ENCODE data around the gene CASP2.

The CASP2 gene

DNA sequence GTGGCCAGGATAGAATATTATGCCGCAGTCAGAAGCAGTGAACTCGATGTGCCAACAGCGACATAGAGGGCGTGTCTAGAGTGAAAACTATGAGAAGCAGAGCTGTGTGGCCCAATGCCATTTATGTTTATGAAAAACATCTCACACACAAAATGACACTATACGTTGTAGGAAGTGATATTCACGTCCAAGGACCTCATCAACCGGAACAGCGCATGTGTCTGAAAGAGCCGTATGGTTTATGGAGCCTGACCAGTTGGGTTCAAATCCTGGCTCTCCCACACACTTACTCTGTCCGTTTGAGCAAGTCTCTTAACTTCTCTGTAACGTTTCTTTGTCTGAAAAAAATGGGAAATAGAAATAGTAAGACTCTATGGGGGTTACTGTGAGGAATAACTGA, 45.8 kb upstream of the CASP2 start:
- Histone ChIP-seq H3K79me2 (ENCODE audit: insufficient read depth, low read length) (no peaks in the 10 kb centered on the region), H3K27me3 (ENCODE audit: low read length) (no peaks in the 10 kb centered on the region), H2AFZ (ENCODE audit: low read depth, low read length, severe bottlenecking) (no peak overlapping the region), H4K20me1 (ENCODE audit: low read depth, low read length) (no peaks in the 10 kb centered on the region), H3K36me3 (ENCODE audit: low read length) (no peaks in the 10 kb centered on the region), H3K27ac (ENCODE audit: low read depth, low read length) (no peak overlapping the region), H3K4me3 (ENCODE audit: insufficient read depth, low read length, poor library complexity, severe bottlenecking) (no peak overlapping the region), H3F3A (ENCODE audit: insufficient read depth) (no peaks in the 10 kb centered on the region), H3K9me2 (replicated peaks; ENCODE audit: insufficient read depth, low read length) (no peaks in the 10 kb centered on the region), H3K9ac (ENCODE audit: low read length) (no peak overlapping the region), H3K4me2 (ENCODE audit: low read depth, low read length, poor library complexity, severe bottlenecking) (no peak overlapping the region), H3K9me3 (ENCODE audit: insufficient read depth, low read length) (no peaks in the 10 kb centered on the region)
- TF ChIP-seq EZH2phosphoT487 (conservative IDR thresholded peaks at IDR 0.05; ENCODE audit: low read length) = no peak
- no peak for TF ChIP-seq CTCF (IDR thresholded peaks at IDR 0.05; ENCODE audit: insufficient read depth, low read length, poor library complexity, severe bottlenecking)

DNA sequence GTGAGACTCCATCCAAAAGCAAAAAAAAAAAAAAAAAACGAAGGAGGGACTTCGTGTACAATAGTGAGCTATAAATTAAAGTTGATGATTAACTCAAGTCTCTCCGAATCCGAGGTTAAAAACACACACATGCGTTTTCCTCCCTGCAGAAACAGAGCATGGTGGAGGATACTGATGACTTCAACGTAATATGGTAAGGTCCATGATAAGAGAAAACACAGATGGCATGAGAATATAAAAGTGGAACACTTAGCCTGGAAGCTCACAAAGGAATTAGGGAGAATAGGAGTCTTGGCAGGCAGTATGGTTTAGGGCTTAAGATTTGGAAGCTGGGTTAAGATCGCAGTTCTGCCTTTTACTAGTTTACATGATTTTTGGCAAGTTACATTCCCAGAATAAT, 45.0 kb upstream of the CASP2 start:
- no peaks in the 10 kb centered on the region for H3K36me3 ChIP-seq (ENCODE audit: low read length)
- H3K27ac ChIP-seq (ENCODE audit: low read depth, low read length) = no peak overlapping the region
- no peaks in the 10 kb centered on the region for H3F3A ChIP-seq (ENCODE audit: insufficient read depth)
- no peak overlapping the region for H2AFZ ChIP-seq (ENCODE audit: low read depth, low read length, severe bottlenecking)
- no peak overlapping the region for H3K9ac ChIP-seq (ENCODE audit: low read length)
- H4K20me1 ChIP-seq (ENCODE audit: low read depth, low read length) = no peaks in the 10 kb centered on the region
- no peaks in the 10 kb centered on the region for H3K9me2 ChIP-seq (replicated peaks; ENCODE audit: insufficient read depth, low read length)
- no peak overlapping the region for H3K4me3 ChIP-seq (ENCODE audit: insufficient read depth, low read length, poor library complexity, severe bottlenecking)
- no peaks in the 10 kb centered on the region for H3K9me3 ChIP-seq (ENCODE audit: insufficient read depth, low read length)
- no peaks in the 10 kb centered on the region for H3K79me2 ChIP-seq (ENCODE audit: insufficient read depth, low read length)
- no peak for TF ChIP-seq EZH2phosphoT487 (conservative IDR thresholded peaks at IDR 0.05; ENCODE audit: low read length)
- TF ChIP-seq CTCF (IDR thresholded peaks at IDR 0.05; ENCODE audit: insufficient read depth, low read length, poor library complexity, severe bottlenecking) = no peak
- H3K27me3 ChIP-seq (ENCODE audit: low read length) = no peaks in the 10 kb centered on the region
- H3K4me2 ChIP-seq (ENCODE audit: low read depth, low read length, poor library complexity, severe bottlenecking) = no peak overlapping the region

- H3K9me2 ChIP-seq (replicated peaks; ENCODE audit: insufficient read depth, low read length) = no peaks in the 10 kb centered on the region
- no peaks in the 10 kb centered on the region for H4K20me1 ChIP-seq (ENCODE audit: low read depth, low read length)
- TF ChIP-seq EZH2phosphoT487 (conservative IDR thresholded peaks at IDR 0.05; ENCODE audit: low read length) = no peak
- no peak for TF ChIP-seq CTCF (IDR thresholded peaks at IDR 0.05; ENCODE audit: insufficient read depth, low read length, poor library complexity, severe bottlenecking)
- no peak overlapping the region for H2AFZ ChIP-seq (ENCODE audit: low read depth, low read length, severe bottlenecking)
- no peak overlapping the region for H3K9ac ChIP-seq (ENCODE audit: low read length)
- H3K27me3 ChIP-seq (ENCODE audit: low read length) = no peaks in the 10 kb centered on the region
- H3K27ac ChIP-seq (ENCODE audit: low read depth, low read length) = no peak overlapping the region
- H3K79me2 ChIP-seq (ENCODE audit: insufficient read depth, low read length) = no peaks in the 10 kb centered on the region
- H3K9me3 ChIP-seq (ENCODE audit: insufficient read depth, low read length) = no peaks in the 10 kb centered on the region
- H3F3A ChIP-seq (ENCODE audit: insufficient read depth) = no peaks in the 10 kb centered on the region
- no peak overlapping the region for H3K4me2 ChIP-seq (ENCODE audit: low read depth, low read length, poor library complexity, severe bottlenecking)
- H3K36me3 ChIP-seq (ENCODE audit: low read length) = no peaks in the 10 kb centered on the region
- no peak overlapping the region for H3K4me3 ChIP-seq (ENCODE audit: insufficient read depth, low read length, poor library complexity, severe bottlenecking)
Measured at GRCh38 chr7:143243614-143244013, 44.5 kb upstream of the CASP2 start.

DNA sequence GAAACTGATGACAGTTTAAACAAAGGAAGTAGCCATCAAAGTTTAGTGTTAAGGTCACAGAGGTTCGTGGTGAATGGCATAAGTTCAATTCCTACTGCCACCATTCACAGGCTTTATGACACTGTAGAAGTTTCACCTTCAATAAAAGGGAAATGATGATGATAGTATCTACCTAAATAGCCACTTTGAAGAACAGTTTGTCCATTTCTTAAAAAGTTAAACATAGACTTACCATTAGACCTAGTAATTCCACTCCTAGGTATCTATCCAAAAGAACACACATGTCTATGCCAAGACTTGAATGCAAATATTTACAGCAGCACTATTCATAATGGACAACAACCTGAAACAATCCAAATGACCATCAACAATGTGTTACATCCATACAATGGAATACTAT, 43.8 kb upstream of the CASP2 start:
- Histone ChIP-seq H2AFZ (ENCODE audit: low read depth, low read length, severe bottlenecking) (no peak overlapping the region), H3K79me2 (ENCODE audit: insufficient read depth, low read length) (no peaks in the 10 kb centered on the region), H3F3A (ENCODE audit: insufficient read depth) (no peaks in the 10 kb centered on the region), H3K27ac (ENCODE audit: low read depth, low read length) (no peak overlapping the region), H3K9ac (ENCODE audit: low read length) (no peak overlapping the region), H4K20me1 (ENCODE audit: low read depth, low read length) (no peaks in the 10 kb centered on the region), H3K9me2 (replicated peaks; ENCODE audit: insufficient read depth, low read length) (no peaks in the 10 kb centered on the region), H3K9me3 (ENCODE audit: insufficient read depth, low read length) (no peaks in the 10 kb centered on the region), H3K36me3 (ENCODE audit: low read length) (no peaks in the 10 kb centered on the region), H3K27me3 (ENCODE audit: low read length) (no peaks in the 10 kb centered on the region), H3K4me2 (ENCODE audit: low read depth, low read length, poor library complexity, severe bottlenecking) (no peak overlapping the region), H3K4me3 (ENCODE audit: insufficient read depth, low read length, poor library complexity, severe bottlenecking) (no peak overlapping the region)
- TF ChIP-seq EZH2phosphoT487 (conservative IDR thresholded peaks at IDR 0.05; ENCODE audit: low read length) = no peak

Measured in SU-DHL-6 (cell line).